Keratinocyte (primary cell): ENCODE data around the gene AGPAT3. TPM values are rescaled to one million over a fixed set of nuclear protein-coding genes. Genes with fewer than 3 reads are reported as not detected.

Experiments
- DNase-seq: peaks from one replicate; pipeline ENCODE4 v3.0.0-alpha.2; 2011; ENCODE audit warnings: low read depth, missing footprints, low spot score
- FAIRE-seq: peaks from 2 replicates; lab custom pipeline; 2011; peaks lifted over from hg19 to GRCh38; lab: Jason Lieb, UNC
- H2AFZ ChIP-seq: 2 replicates; pipeline ENCODE4 v1.6.0; 2012; ENCODE audit warnings: low read length, control low read depth, inconsistent platforms; ENCODE audit not compliant: control insufficient read depth
- H3K27ac ChIP-seq: 2 replicates; pipeline ENCODE4 v1.5.1; 2011; ENCODE audit warnings: low read length; ENCODE audit not compliant: control insufficient read depth, insufficient read depth
- H3K27me3 ChIP-seq: 3 replicates; pipeline ENCODE4 v1.6.0; 2011; ENCODE audit warnings: low read length; ENCODE audit not compliant: control insufficient read depth, insufficient read depth; ENCODE audit errors: extremely low read depth
- H3K36me3 ChIP-seq, 2 experiments: 2 replicates in 1 of 2; 3 replicates in 1 of 2; pipeline ENCODE4 v1.5.1; 2011; ENCODE audit warnings: low read length in 2 of 2, mild to moderate bottlenecking in 1 of 2; ENCODE audit not compliant: control insufficient read depth in 2 of 2, insufficient read depth in 2 of 2; ENCODE audit errors: extremely low read depth in 1 of 2
- H3K4me1 ChIP-seq: 3 replicates; pipeline ENCODE4 v1.5.1; 2011; ENCODE audit warnings: low read length; ENCODE audit not compliant: control insufficient read depth, insufficient read depth; ENCODE audit errors: extremely low read depth
- H3K4me2 ChIP-seq: 3 replicates; pipeline ENCODE4 v1.6.0; 2011; ENCODE audit warnings: low read depth, low read length; ENCODE audit not compliant: control insufficient read depth, insufficient read depth; ENCODE audit errors: extremely low read depth
- H3K4me3 ChIP-seq, 3 experiments: fragments of 200-600 bp in 1 of 3; sonication (generic) in 1 of 3; 2 replicates in 2 of 3; 3 replicates in 1 of 3; pipeline ENCODE4 v1.5.1; 2011 to 2016; ENCODE audit warnings: low read length in 3 of 3, mild to moderate bottlenecking in 3 of 3, control low read depth in 2 of 3, inconsistent platforms in 1 of 3, low read depth in 1 of 3, mixed read lengths in 1 of 3, mixed run types in 1 of 3, moderate library complexity in 1 of 3; ENCODE audit not compliant: control insufficient read depth in 2 of 3, insufficient read depth in 2 of 3; ENCODE audit errors: extremely low read depth in 1 of 3
- H3K79me2 ChIP-seq: 2 replicates; pipeline ENCODE4 v1.6.0; 2012; ENCODE audit warnings: low read length; ENCODE audit not compliant: control insufficient read depth, insufficient read depth
- H3K9ac ChIP-seq: 3 replicates; pipeline ENCODE4 v1.6.0; 2011; ENCODE audit warnings: low read length; ENCODE audit not compliant: control insufficient read depth, insufficient read depth; ENCODE audit errors: extremely low read depth
- H3K9me1 ChIP-seq: 3 replicates; pipeline ENCODE4 v1.6.0; 2011; ENCODE audit warnings: low read length; ENCODE audit not compliant: control insufficient read depth, insufficient read depth; ENCODE audit errors: extremely low read depth
- H3K9me3 ChIP-seq: 2 replicates; pipeline ENCODE4 v1.5.1; 2012; ENCODE audit warnings: low read depth, low read length; ENCODE audit not compliant: control insufficient read depth
- H4K20me1 ChIP-seq: 3 replicates; pipeline ENCODE4 v1.6.0; 2011; ENCODE audit warnings: low read length; ENCODE audit not compliant: control insufficient read depth, insufficient read depth; ENCODE audit errors: extremely low read depth
- CTCF ChIP-seq, 3 experiments: IDR thresholded peaks in 1 of 3; conservative IDR thresholded peaks in 1 of 3; optimal IDR thresholded peaks in 1 of 3; 2 replicates in 2 of 3; 3 replicates in 1 of 3; pipeline versions ENCODE3 to v1.5.1; 2011; ENCODE audit warnings: low read length in 3 of 3, mild to moderate bottlenecking in 3 of 3, moderate library complexity in 2 of 3, control low read depth in 1 of 3, inconsistent platforms in 1 of 3; ENCODE audit not compliant: insufficient read depth in 2 of 3; ENCODE audit errors: extremely low read depth in 1 of 3
- EZH2 ChIP-seq: IDR thresholded peaks from one replicate; pipeline ENCODE4 v1.6.1; 2012; ENCODE audit warnings: inconsistent platforms, mild to moderate bottlenecking, low read length, moderate library complexity
- dilution Hi-C: fragments of 300-500 bp; cut with MboI; formaldehyde crosslinking; loops from one replicate; pipeline ENCODE4 v1.7.0; 2020; ENCODE audit warnings: low sequenced_read_pairs; ENCODE audit not compliant: extremely low pct_ligation_motif_present
- polyA plus RNA-seq, 5 experiments: library from polyadenylated mRNA; depleted of rRNA in 3 of 5; stranded (reverse) in 3 of 5; stranded (forward) in 1 of 5; unstranded in 1 of 5; fragments of >200 nt; gene quantifications; 1 replicate in 1 of 5; 2 replicates in 3 of 5; 3 replicates in 1 of 5; pipeline versions ENCODE4 v1.2.1 to v1.2.3, GENCODE V29; 2011 to 2012; ENCODE audit warnings: missing spikeins in 2 of 5, low read depth in 1 of 5, low replicate concordance in 1 of 5

The AGPAT3 gene
- polyA plus RNA-seq, 1 donor (not counting 4 experiments of a cell fraction or from before 2014, with no cell fraction given): 21.7 TPM

- H3K9ac ChIP-seq: no peak overlapping the region
Measured at GRCh38 chr21:43909741-43910400, 44.8 kb downstream of the AGPAT3 start.

GRCh38 chr21:43910460-43910859, 45.4 kb downstream of the AGPAT3 start:
- H4K20me1 ChIP-seq: no peaks in the 10 kb centered on the region
- H2AFZ ChIP-seq: no peak overlapping the region
- H3K4me2 ChIP-seq: no peak overlapping the region
- H3K27ac ChIP-seq: no peak overlapping the region
- FAIRE-seq (no peak), DNase-seq (no peak)
- H3K79me2 ChIP-seq: peaks cover 2% of the 10 kb centered on the region
- no peaks in the 10 kb centered on the region for H3K4me1 ChIP-seq
- dilution Hi-C loops: no loop called here
- no peak overlapping the region for H3K9ac ChIP-seq
- peaks cover 0 to 6% of the 10 kb centered on the region in 2 experiments for H3K36me3 ChIP-seq
- no peaks in the 10 kb centered on the region for H3K9me3 ChIP-seq
- no peak for TF ChIP-seq CTCF (optimal IDR thresholded peaks at IDR 0.05 in 1 of 3, IDR thresholded peaks at IDR 0.05 in 1 of 3, conservative IDR thresholded peaks at IDR 0.05 in 1 of 3; ENCODE audit: extremely low read depth in 1 of 3, insufficient read depth in 2 of 3, low read length in 3 of 3)
- TF ChIP-seq EZH2: no peak
- no peak overlapping the region for H3K4me3 ChIP-seq
- H3K9me1 ChIP-seq: no peaks in the 10 kb centered on the region
- no peaks in the 10 kb centered on the region for H3K27me3 ChIP-seq

More at GRCh38 chr21:43909741-43910400, 44.8 kb downstream of the AGPAT3 start:
- H3K4me3 ChIP-seq: no peak overlapping the region
- no peak overlapping the region for H2AFZ ChIP-seq
- H4K20me1 ChIP-seq: no peaks in the 10 kb centered on the region
- H3K27ac ChIP-seq: no peak overlapping the region
- H3K27me3 ChIP-seq: no peaks in the 10 kb centered on the region
- dilution Hi-C loops: no loop called here
- H3K9me3 ChIP-seq: no peaks in the 10 kb centered on the region
- FAIRE-seq: no peak
- no peaks in the 10 kb centered on the region for H3K4me1 ChIP-seq
- H3K9me1 ChIP-seq: no peaks in the 10 kb centered on the region
- peaks cover 2% of the 10 kb centered on the region for H3K79me2 ChIP-seq
- peaks cover 0 to 7% of the 10 kb centered on the region in 2 experiments for H3K36me3 ChIP-seq
- no peak for DNase-seq
- no peak overlapping the region for H3K4me2 ChIP-seq
- no peak for TF ChIP-seq CTCF (optimal IDR thresholded peaks at IDR 0.05 in 1 of 3, IDR thresholded peaks at IDR 0.05 in 1 of 3, conservative IDR thresholded peaks at IDR 0.05 in 1 of 3; ENCODE audit: extremely low read depth in 1 of 3, insufficient read depth in 2 of 3, low read length in 3 of 3)
- no peak for TF ChIP-seq EZH2
